CD4-positive, alpha-beta T cell treated with Interleukin-17A for 1 hour (primary cell): ENCODE results near the gene TCF7L2.
A peak's percentile ranks its signal among the peaks of the same experiment; 100 is the strongest.

Experiments
- DNase-seq: peaks from one replicate; pipeline ENCODE4 v3.0.0-alpha.2; 2020

Gene TCF7L2

DNA sequence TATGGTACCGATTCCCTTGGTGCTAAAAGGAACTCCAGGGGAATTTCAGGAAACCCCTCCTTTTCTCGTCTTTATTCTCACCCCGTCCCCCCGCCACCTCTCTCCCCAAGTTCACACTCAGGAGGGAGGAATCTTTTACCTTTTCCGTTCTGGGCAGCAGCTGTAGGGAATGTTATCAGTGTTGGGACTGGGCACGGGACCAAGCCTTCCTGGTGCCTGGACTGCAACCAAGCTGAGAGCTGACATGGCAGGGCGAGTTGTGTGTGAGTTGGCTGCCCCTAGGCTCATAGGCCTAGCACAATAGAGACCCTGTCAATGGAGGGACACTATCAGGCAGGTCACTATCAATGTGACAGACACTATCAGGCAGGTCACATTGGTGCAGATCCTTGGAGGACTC, 121.4 kb downstream of the TCF7L2 start:
- DNase-seq, result no peak

DNA sequence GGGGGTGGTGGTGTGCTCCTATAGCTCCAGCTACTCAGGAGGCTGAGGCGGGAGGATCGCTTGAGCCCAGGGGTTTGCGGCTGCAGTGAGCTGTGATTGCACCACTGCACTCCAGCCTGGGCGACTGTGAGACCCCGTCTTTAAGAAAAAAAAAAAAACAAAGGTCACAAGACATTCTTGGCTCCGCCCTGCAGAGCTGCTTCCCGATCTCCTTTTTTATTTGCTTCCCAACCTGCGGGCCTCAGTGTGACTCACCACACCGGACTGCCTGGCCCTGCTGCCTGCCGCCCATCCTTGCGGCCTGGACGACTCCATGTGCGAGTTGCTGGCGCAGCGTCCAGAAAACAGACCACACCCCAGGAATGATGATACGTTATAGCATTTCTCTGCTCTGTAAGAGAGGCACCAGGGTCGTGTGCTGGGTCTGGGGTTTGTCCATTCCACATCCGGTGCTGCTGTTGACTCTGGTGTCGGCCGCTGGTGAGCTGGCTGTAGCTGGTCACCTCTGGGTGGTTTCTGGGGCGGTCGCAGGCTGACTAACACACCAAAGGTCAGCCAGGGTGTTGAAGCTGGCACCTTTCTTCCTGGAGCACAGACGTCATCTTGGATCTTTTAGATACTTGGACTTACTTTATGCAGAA, 123.6 kb downstream of the TCF7L2 start:
- DNase-seq, result no peak

DNA sequence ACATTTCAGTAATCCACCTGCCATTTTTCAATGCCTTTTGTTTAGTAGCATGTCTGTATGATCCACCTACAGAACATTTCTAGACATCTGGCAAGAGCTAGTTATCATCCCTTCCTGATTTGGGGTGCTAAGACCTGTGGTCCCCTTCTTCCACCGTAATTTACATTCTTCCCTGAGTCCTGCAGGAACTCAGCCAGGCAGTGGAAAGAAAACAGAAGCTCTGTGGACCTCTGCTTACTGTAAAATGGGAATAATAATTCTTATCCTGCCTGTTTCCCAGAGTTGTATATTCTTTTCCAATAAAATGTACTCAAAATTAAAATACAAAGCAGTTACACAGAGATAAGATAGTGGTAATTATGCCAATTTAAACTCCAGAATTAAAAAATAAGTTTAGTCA, 126.9 kb downstream of the TCF7L2 start:
- DNase-seq, result no peak

DNA sequence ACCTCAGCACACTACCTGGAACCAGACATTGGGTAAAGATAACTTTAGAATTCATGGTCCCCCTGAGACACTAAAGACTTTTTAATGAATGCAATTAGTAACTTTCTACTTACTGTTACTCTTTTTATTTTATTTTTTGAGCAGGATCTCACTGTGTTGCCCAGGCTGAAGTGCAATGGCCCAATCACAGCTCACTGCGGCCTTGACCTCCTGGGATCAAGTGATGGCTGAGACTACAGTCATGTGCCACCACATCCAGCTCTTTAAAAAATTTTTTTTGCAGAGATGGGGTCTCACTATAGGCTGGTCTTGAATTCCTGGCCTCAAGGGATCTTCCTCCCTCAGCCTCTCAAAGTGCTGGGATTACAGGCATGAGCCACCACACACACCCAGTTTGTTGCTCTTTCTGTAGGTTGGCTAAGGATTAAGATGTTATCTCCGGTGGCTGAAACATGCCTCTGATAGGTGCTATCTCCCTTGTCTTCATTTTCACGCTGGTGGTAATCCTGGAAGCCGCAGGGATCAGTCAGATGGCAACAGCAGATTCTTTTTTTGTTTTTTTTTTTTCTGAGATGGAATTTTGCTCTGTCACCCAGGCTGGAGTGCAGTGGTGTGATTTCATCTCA, 128.3 kb downstream of the TCF7L2 start:
- no peak for DNase-seq

DNA sequence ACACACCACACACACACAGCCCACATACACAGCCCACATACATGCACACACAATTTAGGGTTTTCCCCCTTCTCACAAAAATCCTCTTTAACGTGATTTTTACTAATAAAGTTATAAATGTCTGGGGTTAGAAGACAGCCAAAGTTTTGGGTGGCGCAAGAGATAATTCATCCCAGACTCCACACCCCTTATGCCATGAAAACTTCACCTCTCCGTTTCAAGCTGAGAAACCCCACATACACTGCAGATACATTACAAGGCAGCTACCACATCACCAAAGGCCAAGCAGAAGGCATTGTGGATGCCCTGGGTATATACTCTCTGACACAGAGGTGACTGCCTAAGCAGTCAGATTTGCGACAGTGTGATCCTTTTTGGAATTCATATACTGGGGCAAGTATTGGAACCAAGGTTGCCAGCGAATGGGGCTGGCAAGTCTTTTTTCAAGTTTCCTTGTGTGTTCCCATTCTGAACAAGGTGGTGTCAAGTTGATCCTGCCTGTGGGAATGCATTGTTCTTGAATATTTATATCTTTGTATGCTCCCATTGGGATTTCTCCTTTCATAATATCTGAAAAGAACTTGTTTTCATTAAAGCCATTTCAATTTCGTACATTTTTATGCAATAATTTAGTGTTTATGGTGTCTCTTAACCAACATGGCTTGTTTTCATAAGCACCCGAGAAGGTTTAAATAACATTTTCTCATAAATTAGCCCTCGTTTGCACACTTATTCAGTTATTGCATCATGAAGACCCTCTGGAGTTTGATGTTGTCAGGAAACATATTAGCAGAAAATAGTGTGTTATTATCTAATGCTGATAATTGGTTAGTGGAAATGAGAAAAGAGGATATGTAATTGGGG, 130.2 kb downstream of the TCF7L2 start:
- DNase-seq, result no peak

DNA sequence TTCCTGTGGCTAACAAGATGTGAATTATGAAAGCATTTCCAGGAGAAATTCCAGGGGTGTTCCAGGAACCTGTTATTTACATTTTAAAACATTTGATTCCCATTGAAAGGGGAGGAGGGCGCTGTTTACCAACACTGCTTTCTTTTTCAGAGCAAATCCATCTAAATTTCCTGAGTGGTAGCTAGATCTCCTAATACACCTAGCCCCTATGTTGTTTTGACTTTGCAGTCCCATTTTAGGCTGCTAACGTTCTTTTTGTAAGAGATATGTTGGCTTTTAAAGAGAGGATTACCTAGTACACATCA, 130.8 kb downstream of the TCF7L2 start:
- no peak for DNase-seq

DNA sequence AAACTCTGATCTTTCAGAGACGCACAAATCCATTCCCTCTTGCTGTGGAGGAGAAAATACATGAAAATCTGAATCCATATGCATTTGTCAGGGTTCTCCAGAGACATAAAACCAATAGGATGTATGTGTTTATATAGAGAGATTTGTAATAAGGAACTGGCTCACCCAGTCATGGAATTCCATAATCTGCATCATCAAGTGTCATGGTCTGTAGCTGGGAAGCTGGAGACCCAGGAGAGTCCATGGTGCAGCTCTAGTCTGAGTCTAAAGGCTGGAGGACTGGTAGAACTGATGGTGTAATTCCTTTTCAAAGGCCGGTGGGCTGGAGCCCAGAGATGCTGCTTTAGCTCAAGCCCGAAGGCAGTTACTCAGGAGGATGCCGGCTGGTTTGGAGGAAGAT, 134.0 kb downstream of the TCF7L2 start:
- no peak for DNase-seq

DNA sequence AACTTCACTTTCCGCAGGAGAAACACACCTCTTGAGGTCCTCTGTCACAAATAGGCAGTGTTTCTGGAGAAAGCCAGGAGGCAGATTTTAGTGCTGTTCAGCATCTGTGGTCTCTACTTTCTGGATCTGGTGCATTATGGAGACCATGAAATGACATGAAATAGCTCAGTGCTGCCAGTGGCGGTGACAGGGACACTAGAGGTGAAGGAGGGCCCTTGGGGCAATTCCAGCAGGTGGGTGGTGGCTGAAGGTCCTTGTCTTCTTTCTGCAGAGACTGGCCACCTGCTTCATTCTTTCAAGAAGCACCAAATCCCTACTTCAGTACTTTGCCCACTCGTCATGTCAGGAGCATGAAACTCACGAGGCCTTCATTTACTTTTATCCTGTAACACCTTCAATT, 135.7 kb downstream of the TCF7L2 start:
- DNase-seq, result no peak

DNA sequence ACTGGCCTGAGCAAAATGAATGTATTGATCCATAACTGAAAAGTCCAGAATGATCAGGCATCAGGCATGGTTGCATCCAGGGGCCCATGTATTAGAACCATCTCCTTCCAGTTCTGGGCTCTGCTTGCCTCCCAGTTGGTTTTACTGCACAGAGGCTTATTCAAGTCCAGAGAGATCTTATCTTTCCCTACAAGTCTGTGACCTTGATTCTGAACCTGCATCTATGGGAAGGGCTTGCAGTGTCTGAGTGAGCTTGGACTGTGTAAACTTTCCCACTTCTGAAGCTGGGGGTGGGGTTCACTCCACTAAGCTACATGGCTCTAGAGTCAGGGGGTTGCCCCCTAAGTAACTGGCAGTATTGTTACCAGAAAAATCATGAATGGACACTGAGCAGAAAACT, 136.2 kb downstream of the TCF7L2 start:
- no peak for DNase-seq

DNA sequence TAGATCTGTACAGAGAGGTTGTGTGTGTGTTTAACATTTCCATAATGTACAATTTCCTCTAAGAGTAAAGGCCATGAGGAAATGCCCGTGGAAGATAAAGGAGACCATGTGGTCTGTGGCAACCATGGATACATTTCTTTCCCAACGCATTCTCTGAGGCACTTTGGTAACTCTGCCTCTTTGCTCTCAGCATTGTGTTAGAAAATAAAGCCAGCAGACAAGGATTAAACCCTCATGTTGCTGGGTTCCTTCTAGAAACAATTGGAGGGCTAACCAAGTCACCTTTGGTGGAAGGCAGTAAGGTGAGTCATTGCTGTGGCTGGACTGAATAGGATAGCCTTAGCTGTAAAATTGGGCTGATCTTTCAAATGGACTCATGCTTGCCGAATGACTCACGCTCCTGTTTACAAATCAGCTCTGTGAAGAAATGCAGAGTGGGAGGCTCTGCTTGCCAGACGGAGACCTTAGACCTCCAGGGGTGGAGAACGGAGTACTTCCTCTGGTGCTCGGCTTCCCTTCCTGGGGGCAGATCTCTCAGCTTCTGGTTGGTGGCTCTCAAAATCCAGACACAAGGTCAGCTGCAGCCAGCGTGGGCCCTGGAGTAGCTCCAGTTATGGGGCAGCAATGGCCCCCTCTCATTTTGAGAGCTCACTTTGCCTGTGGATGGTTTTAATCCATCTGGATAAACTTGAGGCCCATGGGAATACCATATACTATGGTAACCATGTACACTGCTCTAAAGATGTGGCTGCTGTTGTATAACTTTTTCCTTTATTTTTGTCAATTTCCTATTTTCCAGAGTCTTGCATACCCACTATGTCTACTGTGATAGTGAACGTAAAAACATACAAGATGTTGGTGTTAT, 137.3 kb downstream of the TCF7L2 start:
- DNase-seq, result no peak

DNA sequence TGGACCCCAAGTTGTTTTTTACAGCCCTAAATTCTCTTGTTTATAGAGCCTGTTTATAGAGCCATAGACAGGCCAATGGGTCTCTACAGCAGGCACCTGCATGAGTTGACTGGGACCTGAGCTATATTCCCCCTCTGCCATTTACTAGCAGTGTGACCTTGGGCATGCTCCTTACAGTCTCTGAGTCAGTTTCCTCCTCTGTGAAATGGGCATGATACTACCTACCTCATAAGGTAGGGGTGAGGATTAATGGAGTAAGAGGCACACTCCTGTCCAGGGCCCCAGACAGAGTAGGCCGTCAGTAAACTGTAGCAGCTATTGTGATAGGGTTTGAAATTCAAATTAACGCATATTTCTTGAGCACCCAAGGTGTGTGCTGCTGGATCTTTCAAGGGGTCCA, 138.1 kb downstream of the TCF7L2 start:
- DNase-seq, result no peak

DNA sequence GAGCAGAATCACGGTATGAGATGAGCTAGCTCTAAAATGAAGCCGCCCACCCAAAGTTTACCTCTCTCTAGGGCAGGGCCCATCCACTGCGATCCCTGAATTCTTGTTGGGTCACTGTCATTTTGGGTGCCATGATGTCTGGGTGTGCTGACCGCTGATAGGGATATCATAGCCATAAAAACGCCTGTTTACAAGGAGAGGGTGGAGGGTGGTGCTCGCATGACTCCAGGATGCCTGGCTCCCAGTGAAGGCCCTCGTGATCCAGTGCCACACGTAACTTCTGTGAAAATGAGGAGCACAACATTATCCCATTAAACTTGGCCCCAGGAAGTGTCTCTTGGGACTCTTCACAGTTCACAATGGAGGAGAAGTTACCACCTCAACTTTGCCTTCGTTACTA, 139.5 kb downstream of the TCF7L2 start:
- no peak for DNase-seq

DNA sequence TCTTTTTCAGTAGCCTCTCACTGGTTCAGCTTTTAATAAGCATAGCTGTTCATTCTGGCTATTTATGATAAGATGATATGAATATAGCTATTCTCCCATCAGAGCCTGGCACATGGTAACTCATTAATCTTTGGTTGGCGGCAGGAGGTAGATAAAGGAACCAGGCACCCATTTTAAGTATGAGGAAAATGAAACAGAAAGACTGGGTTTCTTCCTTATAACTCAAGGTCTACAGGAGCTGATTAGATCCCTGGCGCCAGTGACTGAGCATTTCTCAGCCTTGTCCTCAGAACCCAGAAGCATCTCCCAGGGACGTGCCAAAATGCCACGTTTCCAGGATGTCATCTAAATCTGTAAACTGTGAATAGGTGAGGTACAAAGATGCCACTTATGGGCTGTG, 141.9 kb downstream of the TCF7L2 start:
- DNase-seq, result no peak

DNA sequence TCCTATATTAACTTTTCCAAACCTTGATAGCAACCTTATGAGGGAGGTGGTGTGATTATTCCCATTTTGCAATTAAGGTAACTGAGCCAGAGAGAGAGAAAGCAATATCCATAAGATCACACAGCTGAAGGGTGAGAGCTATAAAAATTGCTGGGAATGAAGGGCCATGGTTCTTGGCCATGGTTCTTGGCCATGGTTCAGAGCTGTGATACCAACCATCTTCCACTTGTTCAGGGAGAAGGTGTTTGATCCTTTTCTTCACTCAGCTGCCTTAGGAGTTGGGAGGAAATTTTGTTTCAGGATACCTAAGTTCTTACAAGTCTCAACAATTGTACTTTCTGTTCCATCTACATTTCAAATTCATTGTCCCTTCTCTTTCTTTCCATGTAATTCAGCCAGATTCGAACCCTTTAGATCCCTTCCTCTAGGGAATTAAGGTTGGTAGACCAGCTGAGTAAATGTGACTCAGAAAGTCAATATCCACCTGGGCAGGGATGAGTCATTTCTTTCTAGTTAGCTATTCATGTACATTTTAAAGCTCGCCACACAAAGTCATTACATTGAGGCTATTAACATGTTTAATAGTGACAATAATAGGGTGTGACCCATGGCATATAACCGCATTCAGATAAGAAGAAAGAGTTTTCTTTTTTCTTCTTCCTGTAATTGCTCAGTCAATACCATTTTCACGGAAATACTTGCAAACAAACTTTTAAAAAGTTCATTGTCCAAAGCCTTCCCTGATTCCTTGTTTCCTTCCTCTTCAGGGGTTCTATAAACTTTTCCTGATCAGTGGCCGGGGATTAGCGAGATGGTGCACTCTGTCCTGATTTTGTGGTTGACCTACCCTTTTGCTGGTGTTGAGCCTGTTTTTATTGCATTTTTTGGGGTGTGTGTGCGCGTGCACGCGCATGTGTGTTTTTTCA, 143.4 kb downstream of the TCF7L2 start:
- DNase-seq, result peak; percentile 13

DNA sequence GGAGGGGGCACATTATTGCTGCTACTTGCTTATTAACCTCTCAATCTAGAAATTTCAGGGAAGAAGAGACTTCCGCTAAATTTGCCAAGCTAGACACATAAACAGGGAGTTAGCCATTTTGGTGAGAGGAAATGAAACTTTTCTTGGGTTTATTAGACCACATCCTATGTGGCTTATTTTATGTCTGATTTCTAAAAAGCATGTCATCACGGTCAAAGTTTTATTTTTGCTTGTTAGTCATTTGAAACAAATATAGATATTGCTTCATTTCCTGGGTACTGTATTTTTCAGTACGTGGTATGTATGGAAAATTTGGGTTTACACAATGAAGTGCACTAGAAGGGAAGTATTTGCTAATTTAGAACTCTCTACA, 144.1 kb downstream of the TCF7L2 start:
- peak; percentile 45 for DNase-seq

DNA sequence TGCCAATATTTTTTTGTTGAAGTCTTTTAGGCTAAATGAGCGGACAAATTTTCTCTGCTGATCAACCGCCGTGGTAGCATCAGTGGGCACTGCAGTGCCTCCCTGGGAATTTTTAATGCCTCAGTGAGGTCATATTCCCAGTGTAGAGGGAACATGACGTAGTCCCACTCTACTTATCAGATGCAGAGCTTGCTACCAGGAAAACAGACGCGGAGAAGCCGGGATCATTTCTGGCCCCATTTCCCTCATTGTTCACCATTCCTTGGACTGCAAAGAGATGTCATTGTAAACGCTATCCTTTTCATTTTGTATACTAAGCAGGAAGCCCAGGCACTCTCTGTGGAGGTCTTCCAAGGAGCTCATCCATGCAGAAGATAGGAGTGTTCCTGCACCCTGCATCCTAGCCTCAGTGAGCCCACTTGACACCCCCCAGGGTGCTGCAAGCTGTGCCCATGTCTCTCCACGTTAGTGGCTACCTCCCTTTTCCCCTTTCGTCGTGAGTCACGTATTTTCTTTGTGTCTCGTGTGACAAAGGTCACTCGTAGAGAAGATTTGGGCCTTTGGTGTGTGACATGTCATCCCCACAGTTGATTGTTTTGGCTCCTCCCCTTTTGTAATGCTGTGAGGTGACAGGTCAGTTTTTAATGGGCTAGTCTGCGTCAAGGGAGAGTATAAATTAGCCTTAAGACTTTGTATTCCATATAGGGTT, 145.5 kb downstream of the TCF7L2 start:
- DNase-seq, result no peak

DNA sequence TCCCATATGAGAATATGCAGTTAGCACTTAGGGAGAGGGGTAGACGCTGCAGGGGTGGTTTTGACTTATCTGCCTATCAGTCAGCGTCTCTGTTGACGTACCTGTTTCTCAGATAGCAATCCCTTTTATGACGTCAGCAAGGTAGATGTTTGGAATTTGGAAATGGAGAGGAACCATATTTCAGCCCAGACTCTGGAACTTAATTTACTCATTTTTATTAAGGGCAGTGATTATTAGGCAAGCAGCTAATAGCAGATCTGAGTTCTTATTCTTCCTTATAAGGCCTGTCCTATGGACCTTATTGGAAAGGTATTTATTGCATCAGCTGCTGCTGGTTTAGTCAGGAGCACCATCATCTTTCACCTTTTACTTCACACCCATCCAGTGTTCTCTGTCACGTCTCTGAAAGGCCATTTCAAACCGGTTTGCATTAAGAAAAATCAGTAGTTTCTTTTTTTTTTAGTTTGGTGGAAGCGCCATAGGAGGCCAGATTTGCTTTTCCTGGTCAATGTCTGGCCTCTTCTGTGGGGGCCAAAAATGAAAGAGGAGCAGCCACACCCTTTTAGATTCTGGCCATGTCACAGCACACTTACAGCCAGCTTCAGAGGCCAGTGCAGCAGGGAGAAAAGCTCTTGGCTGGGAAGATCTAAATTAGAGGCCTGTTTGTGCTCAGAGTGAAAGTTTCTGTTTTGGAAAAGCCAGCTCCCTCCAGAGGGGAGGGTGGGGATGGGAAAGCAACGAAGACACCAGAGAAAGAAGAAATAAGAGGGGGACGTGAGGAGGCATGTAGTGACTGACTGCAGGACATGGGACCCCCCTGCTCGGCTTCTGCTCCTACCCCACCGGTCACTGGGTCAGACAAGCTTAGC, 146.3 kb downstream of the TCF7L2 start:
- no peak for DNase-seq

DNA sequence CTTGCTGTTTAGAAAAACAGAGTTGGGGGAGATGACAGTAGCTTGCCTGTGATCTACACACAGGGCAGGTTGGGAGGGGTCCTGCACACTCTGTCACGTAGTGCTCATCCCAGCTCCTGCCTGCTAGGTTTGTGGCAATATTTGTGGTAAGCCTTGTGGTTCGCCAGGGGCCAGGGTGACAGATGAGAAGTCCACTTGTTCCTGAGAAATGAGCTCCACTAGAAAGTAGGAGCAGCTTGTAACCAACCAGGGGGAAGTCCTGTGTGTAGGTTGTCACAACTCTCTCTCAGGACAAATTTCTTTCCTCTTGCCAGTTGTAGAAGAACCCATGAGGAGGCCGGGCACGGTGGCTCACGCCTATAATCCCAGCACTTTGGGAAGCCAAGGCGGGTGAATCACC, 147.0 kb downstream of the TCF7L2 start:
- no peak for DNase-seq

DNA sequence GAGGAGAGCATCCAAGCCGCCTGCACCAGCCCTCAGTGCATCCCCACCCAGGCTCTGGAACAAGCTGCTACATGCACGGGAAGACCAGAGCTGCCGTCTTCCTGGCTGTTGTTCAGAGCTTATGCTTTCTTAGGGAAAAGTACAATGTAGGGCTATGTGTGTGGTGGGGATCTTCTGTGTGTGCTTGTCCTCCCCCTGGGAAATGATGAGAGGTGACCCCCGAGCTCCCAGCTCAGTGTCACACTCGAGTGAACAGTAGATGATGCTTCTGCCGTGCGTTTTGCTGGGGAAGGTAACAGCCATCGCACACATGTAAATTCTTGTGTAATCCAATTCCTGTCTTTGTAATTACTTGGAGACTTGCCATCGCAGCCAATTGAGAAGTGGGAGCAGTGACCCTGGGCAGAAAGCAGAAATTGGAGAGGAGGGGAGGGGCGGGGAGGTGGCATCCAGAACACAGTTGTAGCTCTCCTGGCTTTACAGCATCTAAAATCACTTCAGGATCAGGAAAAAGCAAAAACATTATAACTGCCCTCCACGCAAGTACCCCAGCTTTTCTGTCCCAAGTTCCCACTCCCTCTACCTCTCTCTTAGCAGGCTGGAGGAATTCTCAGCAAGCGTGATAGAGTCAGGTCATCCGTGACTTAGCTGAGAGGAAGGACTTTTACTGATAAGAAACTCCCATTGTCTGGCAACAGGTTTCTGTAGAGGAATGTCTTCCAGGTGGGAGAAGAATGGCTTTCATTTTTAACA, 149.6 kb downstream of the TCF7L2 start:
- no peak for DNase-seq

DNA sequence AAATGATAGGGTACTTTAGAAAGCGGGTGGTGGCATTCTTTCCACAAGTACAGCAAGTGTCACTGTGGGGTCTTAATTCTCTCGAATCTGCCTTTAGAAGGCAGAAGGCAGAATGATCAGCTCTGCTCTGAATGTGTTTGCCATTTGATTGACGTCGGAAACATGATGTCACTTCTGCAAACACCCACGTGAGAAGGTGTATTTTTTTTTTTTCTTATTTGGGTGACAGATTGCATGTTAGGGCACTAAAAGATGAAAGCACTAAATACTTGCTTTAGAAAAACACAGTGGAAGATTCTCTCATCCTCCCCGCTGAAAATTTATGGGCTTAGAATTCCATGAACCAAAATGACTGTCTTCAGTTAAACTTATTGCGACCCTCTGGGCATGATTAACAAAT, 150.2 kb downstream of the TCF7L2 start:
- DNase-seq, result no peak
